OCI-LY1 (cell line): ENCODE data around the gene GRM7.

Experiments
- CTCF ChIP-seq: fragments of 200-600 bp; sonication (generic), shearing (Covaris generic); IDR thresholded peaks from 2 replicates; pipeline ENCODE4 v1.5.1; 2017; ENCODE audit warnings: mild to moderate bottlenecking, antibody characterized with exemption, low read length, moderate library complexity, mixed read lengths
- EZH2 ChIP-seq: fragments of 200-600 bp; sonication (generic), shearing (Covaris generic); IDR thresholded peaks from 2 replicates; pipeline ENCODE4 v1.8.0; 2017; ENCODE audit warnings: borderline replicate concordance, mixed run types, mild to moderate bottlenecking, antibody characterized with exemption, low read length, moderate library complexity, mixed read lengths

DNA sequence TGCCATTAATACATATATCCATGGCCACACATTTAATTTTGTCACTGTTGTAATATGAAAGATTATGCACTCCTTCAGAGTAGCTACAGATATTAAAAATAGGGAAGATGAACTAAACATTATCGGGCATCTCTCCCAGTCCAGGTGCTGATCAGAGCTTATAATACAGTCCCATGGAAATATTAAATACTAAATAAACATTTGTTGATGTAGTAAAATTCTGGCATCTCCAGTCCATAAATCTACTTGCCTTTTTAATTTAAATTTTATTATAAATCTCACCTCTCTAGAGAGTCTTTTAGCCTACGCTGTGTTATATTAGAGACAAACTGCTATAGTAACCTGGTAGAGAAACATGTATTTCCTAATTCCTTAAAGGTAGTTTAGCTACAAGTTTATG lies 297.6 kb downstream of the GRM7 start:
- TF ChIP-seq CTCF (no peak), EZH2 (no peak)
